Measurements from ENCODE around the gene KY. TPM values are rescaled to one million over a fixed set of nuclear protein-coding genes. Genes with fewer than 3 reads are reported as not detected.

The KY gene, protein sequence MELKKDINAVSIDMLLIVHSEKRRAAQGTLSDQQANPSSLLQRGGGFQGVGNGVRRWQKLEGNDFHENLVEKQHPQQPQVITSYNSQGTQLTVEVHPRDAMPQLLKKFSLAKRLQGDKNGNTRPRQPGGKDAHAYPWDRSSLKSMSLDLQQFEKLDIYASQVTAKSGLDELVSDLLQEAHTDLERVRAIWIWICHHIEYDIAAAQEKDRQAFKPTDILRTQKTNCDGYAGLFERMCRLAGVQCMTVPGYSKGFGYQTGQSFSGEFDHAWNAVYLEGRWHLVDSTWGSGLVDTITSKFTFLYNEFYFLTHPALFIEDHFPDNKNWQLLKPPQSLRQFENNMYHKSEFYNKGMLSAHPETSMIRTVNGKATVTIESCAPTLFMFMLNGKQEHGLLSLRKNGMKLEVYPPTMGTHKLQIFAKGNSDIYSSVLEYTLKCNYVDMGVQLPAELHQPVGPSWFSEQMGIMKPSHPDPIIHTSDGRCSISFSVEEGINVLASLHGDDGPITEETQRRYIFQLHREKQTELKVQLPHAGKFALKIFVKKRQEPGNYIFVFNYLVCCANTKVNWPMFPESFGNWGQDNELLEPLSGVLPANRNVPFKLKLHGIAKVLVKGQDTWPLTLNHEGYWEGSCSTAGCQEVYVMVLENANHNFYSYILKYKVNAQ
- 0.06 to 0.15 TPM (median 0.08 TPM) in 5 replicates for total RNA-seq (2022; extraction: Qiagen RNA extraction; ENCODE audit: low read depth)

DNA sequence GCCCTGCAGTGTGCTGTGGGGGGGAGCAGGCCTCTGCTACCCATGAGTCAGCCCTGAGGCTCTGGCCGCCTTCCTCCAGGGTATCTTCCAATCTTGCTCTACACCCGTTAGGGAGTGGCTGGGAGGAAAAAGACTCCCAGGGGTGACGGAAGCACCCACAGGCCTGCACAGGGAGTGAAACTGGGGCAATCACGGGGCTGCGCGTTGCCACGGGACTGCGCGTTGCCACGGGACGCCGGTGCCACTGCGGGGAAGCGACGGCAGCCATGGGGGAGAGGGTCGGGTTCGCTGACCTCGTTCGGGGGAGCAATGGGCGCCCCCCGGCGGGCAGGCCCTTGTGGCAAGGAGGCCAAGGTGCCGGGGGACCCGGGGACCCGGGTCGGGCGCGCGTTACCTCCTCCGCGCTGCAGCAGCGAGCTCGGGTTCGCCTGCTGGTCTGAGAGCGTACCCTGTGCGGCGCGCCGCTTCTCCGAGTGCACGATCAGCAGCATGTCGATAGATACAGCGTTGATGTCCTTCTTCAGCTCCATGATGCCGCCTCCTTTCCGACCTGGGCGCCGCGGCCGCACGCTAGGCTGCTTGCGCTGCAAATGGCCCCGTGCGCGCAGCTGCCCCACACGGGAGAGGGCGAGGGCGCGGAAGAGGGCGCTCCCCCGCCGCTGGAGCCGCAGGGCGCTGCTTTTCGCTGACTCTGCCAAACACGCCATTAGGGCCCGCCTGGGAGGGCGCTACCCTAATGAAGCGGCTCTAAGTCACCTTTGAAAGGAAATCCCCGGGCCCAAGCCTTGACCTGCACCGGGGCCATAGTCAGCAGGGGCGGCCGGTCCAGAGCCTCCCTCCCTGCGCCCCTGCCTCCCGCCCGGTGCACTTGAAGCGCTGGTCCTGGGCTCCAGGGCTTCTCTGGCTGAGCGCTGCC lies at the start of gene KY:
Gene KY (minus strand): TSS at position 592 of the 916 bp plus-strand sequence. CDS start 62 bp downstream, at position 530.

Other genes starting within 250 kb of the KY start
- gene ANAPC13, start 165.0 kb downstream of the KY start, total RNA-seq (2022; extraction: Qiagen RNA extraction; ENCODE audit: low read depth): 44.1 to 53.3 TPM (median 45.8 TPM) in 5 replicates
- 11.4 to 21.1 TPM (median 14.6 TPM) in 5 replicates for gene CEP63, start 165.0 kb downstream of the KY start, total RNA-seq (2022; extraction: Qiagen RNA extraction; ENCODE audit: low read depth)
- gene EPHB1, start 144.2 kb upstream of the KY start, total RNA-seq (2022; extraction: Qiagen RNA extraction; ENCODE audit: low read depth): 0.05 to 0.37 TPM (median 0.16 TPM) in 4 of 5 replicates, not detected in the other